Epidermal melanocyte (primary cell): ENCODE data around the gene TENM4.

Experiments
- DNase-seq: peaks from one replicate; pipeline ENCODE4 v3.0.0; 2011; ENCODE audit warnings: low spot score; ENCODE audit not compliant: insufficient read length

TENM4 gene

GRCh38 chr11:79062814-79063762, 377.7 kb downstream of the TENM4 start:
- DNase-seq = no peak

GRCh38 chr11:79060081-79060953, 380.5 kb downstream of the TENM4 start:
- DNase-seq = no peak

GRCh38 chr11:79059141-79059540, 381.7 kb downstream of the TENM4 start:
- DNase-seq = no peak

- DNase-seq = no peak
Observed at GRCh38 chr11:79055856-79056631, 384.8 kb downstream of the TENM4 start.

GRCh38 chr11:79054636-79055035, 386.2 kb downstream of the TENM4 start:
- DNase-seq = no peak

GRCh38 chr11:79052544-79052943, 388.3 kb downstream of the TENM4 start:
- no peak for DNase-seq

- no peak for DNase-seq
Observed at GRCh38 chr11:79050786-79051185, 390.0 kb downstream of the TENM4 start.

GRCh38 chr11:79049741-79050179, 391.1 kb downstream of the TENM4 start:
- no peak for DNase-seq

GRCh38 chr11:79047980-79048379, 392.9 kb downstream of the TENM4 start:
- DNase-seq = no peak

- no peak for DNase-seq
Observed at GRCh38 chr11:79047321-79047720, 393.5 kb downstream of the TENM4 start.

GRCh38 chr11:79046366-79046765, 394.5 kb downstream of the TENM4 start:
- no peak for DNase-seq

- DNase-seq = no peak
Observed at GRCh38 chr11:79045800-79046304, 395.0 kb downstream of the TENM4 start.

- DNase-seq = no peak
Observed at GRCh38 chr11:79045018-79045799, 395.6 kb downstream of the TENM4 start.

- no peak for DNase-seq
Observed at GRCh38 chr11:79044201-79044600, 396.6 kb downstream of the TENM4 start.

GRCh38 chr11:79043726-79044125, 397.1 kb downstream of the TENM4 start:
- DNase-seq = no peak

- DNase-seq = no peak
Observed at GRCh38 chr11:79042824-79043223, 398.0 kb downstream of the TENM4 start.

- DNase-seq = no peak
Observed at GRCh38 chr11:79040348-79040747, 400.5 kb downstream of the TENM4 start.

GRCh38 chr11:79039122-79039521, 401.7 kb downstream of the TENM4 start:
- DNase-seq = no peak

- no peak for DNase-seq
Observed at GRCh38 chr11:79035881-79036280, 404.9 kb downstream of the TENM4 start.

- no peak for DNase-seq
Observed at GRCh38 chr11:79033833-79034232, 407.0 kb downstream of the TENM4 start.
